Stimulated activated CD4-positive, alpha-beta T cell treated with anti-CD3 and anti-CD28 coated beads, Interleukin-2, amount 100 ng/mL, for 24 hours (primary cell): ENCODE measurements around the gene CSF3.
"Not testable (repeated sequence)": the region's sequence is repeated elsewhere in the genome, so short reads cannot be mapped to it uniquely, and the experiment has no call there.

ENCODE experiments used
- DNase-seq, 2 donors: peaks; one replicate each; pipeline ENCODE4 v3.0.0-alpha.2; 2020

The CSF3 gene

DNA sequence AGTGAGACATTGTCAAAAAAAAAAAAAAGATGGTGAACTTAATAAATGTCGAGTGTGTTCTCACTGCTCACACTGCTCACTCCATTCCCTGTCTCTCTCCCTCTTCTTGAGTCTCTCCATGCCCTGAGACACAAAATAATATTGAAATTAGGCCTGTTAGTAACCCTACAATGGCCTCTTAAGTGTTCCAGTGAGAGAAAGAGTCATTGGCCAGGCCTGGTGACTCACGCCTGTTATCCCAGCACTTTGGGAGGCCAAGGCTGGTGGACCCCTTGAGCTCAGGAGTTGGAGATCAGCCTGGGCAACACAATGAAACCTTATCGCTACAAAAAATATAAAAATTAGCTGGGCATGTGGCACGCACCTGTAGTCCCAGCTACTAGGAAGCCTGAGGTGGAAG is 16.2 kb upstream of the CSF3 start:
- no peak for DNase-seq

DNA sequence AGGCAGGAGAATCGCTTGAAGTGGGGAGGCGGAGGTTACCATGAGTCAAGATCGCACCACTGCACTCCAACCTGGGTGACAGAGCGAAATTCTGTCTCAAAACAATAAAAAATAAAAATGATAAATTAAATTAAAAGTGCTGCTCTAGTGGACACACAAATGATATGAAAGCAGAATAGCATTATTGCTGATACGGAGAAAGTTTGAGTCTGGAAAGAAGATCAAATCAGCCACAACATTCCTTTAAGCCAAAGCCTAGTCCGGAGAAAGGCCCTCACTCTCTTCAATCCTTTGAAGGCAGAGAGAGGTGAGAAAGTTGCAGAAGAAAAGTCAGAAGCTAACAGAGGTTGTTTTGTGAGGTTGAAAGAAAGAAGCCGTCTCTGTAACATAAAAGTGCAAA is 15.1 kb upstream of the CSF3 start:
- DNase-seq, result no peak

DNA sequence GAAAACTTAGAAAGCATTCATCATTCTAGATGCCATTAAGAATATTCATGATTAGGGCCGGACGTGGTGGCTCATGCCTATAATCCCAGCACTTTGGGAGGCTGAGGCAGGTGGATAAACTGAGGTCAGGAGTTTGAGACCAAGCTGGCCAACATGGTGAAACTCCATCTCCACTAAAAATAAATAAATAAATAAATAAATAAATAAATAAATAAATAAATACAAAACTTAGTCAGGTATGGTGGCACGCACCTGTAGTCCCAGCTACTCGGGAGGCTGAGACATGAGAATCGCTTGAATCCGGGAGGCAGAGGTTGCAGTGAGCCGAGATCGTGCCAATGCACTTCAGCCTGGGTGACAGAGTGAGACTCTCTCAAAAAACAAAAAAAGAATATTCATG is 13.9 kb upstream of the CSF3 start:
- not testable (repeated sequence) for DNase-seq

GRCh38 chr17:40004072-40004471 is 11.2 kb upstream of the CSF3 start:
- DNase-seq, result no peak

- no peak for DNase-seq
Measured at GRCh38 chr17:40004712-40005111, 10.5 kb upstream of the CSF3 start.

GRCh38 chr17:40005520-40005919 is 9.7 kb upstream of the CSF3 start:
- DNase-seq, result no peak

DNA sequence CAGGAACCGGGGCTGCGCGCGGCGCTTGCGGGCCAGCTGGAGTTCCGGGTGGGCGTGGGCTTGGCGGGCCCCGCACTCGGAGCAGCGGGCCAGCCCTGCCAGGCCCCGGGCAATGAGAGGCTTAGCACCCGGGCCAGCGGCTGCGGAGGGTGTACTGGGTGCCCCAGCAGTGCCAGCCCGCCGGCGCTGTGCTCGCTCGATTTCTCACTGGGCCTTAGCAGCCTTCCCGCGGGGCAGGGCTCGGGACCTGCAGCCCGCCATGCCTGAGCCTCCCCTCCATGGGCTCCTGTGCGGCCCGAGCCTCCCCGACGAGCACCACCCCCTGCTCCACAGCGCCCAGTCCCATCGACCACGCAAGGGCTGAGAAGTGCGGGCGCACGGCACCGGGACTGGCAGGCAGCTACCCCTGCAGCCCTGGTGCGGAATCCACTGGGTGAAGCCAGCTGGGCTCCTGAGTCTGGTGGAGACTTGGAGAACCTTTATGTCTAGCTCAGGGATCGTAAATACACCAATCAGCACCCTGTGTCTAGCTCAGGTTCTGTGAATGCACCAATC is 4.2 kb upstream of the CSF3 start:
- DNase-seq, result not testable (repeated sequence)

DNA sequence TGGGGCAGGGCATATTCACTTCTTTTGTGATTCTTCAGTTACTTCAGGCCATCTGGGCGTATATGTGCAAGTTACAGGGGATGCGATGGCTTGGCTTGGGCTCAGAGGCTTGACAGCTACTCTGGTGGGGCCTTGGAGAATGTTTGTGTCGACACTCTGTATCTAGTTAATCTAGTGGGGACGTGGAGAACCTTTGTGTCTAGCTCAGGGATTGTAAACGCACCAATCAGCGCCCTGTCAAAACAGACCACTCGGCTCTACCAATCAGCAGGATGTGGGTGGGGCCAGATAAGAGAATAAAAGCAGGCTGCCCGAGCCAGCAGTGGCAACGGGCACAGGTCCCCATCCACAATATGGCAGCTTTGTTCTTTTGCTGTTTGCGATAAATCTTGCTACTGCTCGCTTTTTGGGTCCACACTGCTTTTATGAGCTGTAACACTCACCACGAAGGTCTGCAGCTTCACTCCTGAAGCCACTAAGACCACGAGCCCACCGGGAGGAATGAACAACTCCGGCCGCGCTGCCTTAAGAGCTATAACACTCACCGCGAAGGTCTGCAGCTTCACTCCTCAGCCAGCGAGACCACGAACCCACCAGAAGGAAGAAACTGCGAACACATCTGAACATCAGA is 3.1 kb upstream of the CSF3 start:
- not testable (repeated sequence) for DNase-seq

DNA sequence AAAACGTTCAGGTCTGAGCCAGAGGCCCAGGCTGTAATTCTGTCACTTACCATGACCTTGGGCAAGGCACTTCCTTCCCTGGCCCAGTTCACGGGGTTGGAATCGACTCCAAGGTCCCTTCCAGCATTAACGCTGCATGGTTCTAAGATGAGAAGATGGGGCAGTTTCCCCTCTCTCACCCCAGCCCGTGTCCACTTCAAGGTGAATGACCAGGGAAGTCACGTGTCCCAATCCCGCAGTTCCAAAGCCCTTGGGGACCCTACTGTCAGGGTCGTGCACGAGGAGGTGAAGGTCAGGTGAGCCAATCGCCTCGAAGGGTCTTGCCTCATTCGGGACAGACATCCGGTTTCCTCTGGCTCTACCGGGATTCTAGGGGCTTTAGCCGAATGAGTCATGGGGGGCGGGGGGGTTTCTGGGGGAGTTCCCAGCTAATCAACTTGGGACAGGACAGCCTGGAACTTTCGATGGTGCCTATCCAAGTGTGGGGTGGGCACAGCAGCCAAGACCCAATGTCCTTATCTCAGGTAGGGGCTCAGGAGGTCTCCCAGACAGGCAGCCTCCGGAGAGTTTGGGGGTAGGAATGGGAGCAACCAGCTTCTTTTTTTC is 762 bp upstream of the CSF3 start:
- DNase-seq, result no peak

DNA sequence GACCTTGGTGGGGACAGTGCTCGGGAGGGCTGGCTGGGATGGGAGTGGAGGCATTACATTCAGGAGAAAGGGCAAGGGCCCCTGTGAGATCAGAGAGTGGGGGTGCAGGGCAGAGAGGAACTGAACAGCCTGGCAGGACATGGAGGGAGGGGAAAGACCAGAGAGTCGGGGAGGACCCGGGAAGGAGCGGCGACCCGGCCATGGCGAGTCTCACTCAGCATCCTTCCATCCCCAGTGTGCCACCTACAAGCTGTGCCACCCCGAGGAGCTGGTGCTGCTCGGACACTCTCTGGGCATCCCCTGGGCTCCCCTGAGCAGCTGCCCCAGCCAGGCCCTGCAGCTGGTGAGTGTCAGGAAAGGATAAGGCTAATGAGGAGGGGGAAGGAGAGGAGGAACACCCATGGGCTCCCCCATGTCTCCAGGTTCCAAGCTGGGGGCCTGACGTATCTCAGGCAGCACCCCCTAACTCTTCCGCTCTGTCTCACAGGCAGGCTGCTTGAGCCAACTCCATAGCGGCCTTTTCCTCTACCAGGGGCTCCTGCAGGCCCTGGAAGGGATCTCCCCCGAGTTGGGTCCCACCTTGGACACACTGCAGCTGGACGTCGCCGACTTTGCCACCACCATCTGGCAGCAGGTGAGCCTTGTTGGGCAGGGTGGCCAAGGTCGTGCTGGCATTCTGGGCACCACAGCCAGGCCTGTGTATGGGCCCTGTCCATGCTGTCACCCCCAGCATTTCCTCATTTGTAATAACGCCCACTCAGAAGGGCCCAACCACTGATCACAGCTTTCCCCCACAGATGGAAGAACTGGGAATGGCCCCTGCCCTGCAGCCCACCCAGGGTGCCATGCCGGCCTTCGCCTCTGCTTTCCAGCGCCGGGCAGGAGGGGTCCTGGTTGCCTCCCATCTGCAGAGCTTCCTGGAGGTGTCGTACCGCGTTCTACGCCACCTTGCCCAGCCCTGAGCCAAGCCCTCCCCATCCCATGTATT is 1.1 kb downstream of the CSF3 start:
- no peak for DNase-seq

- no peak for DNase-seq
Measured at GRCh38 chr17:40017422-40018080, 2.3 kb downstream of the CSF3 start.

GRCh38 chr17:40018211-40019121 is 3.2 kb downstream of the CSF3 start:
- no peak for DNase-seq

- DNase-seq, result no peak
Measured at GRCh38 chr17:40019140-40019991, 4.1 kb downstream of the CSF3 start.

GRCh38 chr17:40020146-40020545 is 4.9 kb downstream of the CSF3 start:
- DNase-seq, result no peak

GRCh38 chr17:40021451-40021971 is 6.3 kb downstream of the CSF3 start:
- DNase-seq, result no peak

DNA sequence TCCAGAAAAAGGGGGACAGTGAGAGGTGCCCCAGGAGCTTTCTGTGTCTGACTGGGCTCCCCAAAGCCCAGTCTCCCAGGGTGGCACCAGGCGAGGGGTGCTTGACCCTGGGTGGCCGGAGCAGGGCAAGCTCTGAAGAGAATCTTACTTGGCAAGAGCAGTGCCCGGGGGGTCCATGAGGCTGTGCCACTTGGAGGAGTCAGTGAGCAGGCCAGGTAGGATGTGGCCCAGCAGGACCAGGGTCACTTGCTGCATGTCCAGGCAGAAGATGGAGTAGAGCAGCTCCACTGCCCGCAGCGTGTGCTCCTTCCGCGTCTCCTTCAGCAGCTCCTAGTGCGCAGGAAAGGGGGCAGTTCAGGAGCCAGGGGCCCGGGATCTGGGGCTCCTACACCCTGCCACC is 7.3 kb downstream of the CSF3 start:
- no peak for DNase-seq

- DNase-seq, result no peak
Measured at GRCh38 chr17:40022961-40023541, 7.8 kb downstream of the CSF3 start.

DNA sequence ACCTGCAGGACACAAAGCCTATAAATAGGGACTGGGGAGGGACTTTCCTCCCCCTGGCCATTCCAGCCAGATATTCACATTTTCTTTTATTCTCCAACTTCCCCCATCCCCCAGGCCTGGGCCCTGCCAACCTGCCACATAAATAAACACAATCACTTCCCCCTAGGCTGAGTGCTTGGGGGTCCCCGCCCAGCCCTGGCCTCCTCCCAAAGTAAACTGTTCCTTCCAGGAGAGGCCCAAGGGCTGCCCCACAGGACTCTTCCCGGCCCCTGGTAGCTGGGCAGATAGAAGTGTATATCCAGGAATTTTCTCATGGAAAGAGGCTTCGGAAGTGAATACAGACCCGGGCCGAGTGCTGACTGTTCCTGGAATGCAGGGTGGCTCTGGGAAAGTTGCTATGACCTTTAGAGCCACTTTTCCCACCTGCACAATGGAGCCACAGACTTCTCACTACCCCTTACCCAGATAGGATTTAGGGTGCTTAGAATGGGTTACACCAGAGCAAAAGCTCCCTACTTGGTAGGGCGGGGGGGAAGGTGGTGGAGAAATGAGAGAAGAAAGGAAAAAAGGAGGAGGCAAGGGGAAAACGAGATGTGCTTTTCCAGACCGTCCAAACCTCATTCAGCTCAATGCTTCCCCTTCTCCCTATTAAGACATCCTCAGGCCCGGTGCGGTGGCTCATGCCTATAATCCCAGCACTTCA is 8.5 kb downstream of the CSF3 start:
- DNase-seq, result no peak

DNA sequence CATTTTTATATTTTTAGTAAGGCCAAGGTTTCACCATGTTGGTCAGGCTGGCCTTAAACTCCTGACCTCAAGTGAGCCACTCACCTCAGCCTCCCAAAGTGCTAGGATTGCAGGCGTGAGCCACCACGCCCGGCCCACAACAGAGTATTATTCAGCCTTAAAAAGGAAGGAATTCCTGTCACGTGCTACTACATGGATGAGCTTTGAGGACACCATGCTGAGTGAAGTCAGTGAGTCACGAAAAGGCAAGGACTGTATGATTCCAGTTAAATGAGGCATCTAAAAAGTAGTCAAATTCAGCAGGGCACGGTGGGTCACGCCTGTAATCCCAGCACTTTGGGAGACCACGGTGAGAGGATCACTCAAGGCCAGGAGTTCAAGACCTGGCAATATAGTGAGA is 9.7 kb downstream of the CSF3 start:
- DNase-seq, result no peak

GRCh38 chr17:40025559-40025958 is 10.3 kb downstream of the CSF3 start:
- no peak for DNase-seq
